Spleen (tissue), 11 donors: ENCODE measurements around the gene PRKCSH. TPM values are rescaled to one million over a fixed set of nuclear protein-coding genes. Genes with fewer than 3 reads are reported as not detected.
A peak's percentile ranks its signal among the peaks of the same experiment; 100 is the strongest.

ENCODE experiments used
- DNase-seq: peaks from one replicate; pipeline ENCODE4 v3.0.0-alpha.2; 2020
- H3K27ac ChIP-seq, 8 donors: fragments of 200-600 bp; sonication (generic) in 7 of 8; 1 replicate in 4 of 8; 2 replicates in 4 of 8; pipeline versions ENCODE4 v1.5.0 to v1.8.0; 2016 to 2021; ENCODE audit warnings: inconsistent platforms in 4 of 8, mild to moderate bottlenecking in 4 of 8, moderate library complexity in 1 of 8
- H3K27me3 ChIP-seq, 7 donors: fragments of 200-600 bp; sonication (generic) in 6 of 7; replicated peaks in 1 of 7; 1 replicate in 4 of 7; 2 replicates in 3 of 7; pipeline versions ENCODE4 v1.5.0 to v1.8.0; 2016 to 2021; ENCODE audit warnings: inconsistent platforms in 3 of 7, mild to moderate bottlenecking in 1 of 7
- H3K36me3 ChIP-seq, 6 donors: fragments of 200-600 bp; sonication (generic) in 5 of 6; 1 replicate in 4 of 6; 2 replicates in 2 of 6; pipeline versions ENCODE4 v1.5.0 to v1.8.0; 2016 to 2021; ENCODE audit warnings: inconsistent platforms in 2 of 6
- H3K4me1 ChIP-seq, 6 donors: fragments of 200-600 bp; sonication (generic) in 5 of 6; 1 replicate in 3 of 6; 2 replicates in 3 of 6; pipeline versions ENCODE4 v1.5.0 to v1.8.0; 2016 to 2021; ENCODE audit warnings: inconsistent platforms in 3 of 6
- H3K4me3 ChIP-seq, 8 donors: fragments of 200-600 bp; sonication (generic) in 7 of 8; 1 replicate in 4 of 8; 2 replicates in 4 of 8; pipeline versions ENCODE4 v1.5.0 to v1.8.0; 2016 to 2021; ENCODE audit warnings: inconsistent platforms in 4 of 8, mild to moderate bottlenecking in 4 of 8, moderate library complexity in 2 of 8
- H3K9me3 ChIP-seq, 8 donors: fragments of 200-600 bp; sonication (generic) in 7 of 8; 1 replicate in 4 of 8; 2 replicates in 4 of 8; pipeline versions ENCODE4 v1.5.0 to v1.8.0; 2016 to 2021; ENCODE audit warnings: inconsistent platforms in 4 of 8
- CTCF ChIP-seq, 11 experiments: fragments of 200-600 bp in 7 of 11; fragments of 450-650 bp in 4 of 11; sonication (generic) in 4 of 11; IDR thresholded peaks in 8 of 11; conservative IDR thresholded peaks in 3 of 11; 1 replicate in 7 of 11; 2 replicates in 4 of 11; pipeline versions ENCODE4 v1.4.0 to v1.8.0; 2016 to 2021; ENCODE audit warnings: antibody characterized with exemption in 11 of 11, inconsistent platforms in 4 of 11, mild to moderate bottlenecking in 1 of 11
- POLR2A ChIP-seq, 3 donors: fragments of 450-650 bp; IDR thresholded peaks; one replicate each; pipeline ENCODE4 v1.5.1; 2017; ENCODE audit warnings: antibody characterized with exemption in 3 of 3, mild to moderate bottlenecking in 1 of 3
- POLR2AphosphoS5 ChIP-seq, 3 donors: sonication (generic); formaldehyde crosslinking; IDR thresholded peaks; one replicate each; pipeline ENCODE4 v1.5.1; 2017; ENCODE audit warnings: antibody characterized with exemption in 3 of 3
- WGBS, 5 donors: extraction: QIAGEN DNeasy Blood & Tissue Kit in 3 of 5; methylation state at CpG; one replicate each; pipeline versions ENCODE4 v1.1.5 to v1.1.7; 2013 to 2018; 5-methylcytosine and 5-hydroxymethylcytosine counted together
- intact Hi-C: fragments of 100-400 bp; cut with DNase I; formaldehyde crosslinking; loops from one replicate; pipeline ENCODE4 v1.15.0; 2023; ENCODE audit warnings: low total_unique reads
- polyA plus RNA-seq, 3 donors: library from polyadenylated mRNA; stranded (reverse); fragments of 200-250 nt; gene quantifications; one replicate each; pipeline ENCODE4 v1.2.1, GENCODE V29; 2013
- total RNA-seq, 7 donors: library from RNA; depleted of rRNA in 3 of 7; stranded (reverse); fragments of >200 nt in 3 of 7; fragmentation: NEBNext Ultra II Directional in 4 of 7; extraction: Animal tissue kit (Norgen Biotek cat#: 25700) in 4 of 7; gene quantifications; one replicate each; pipeline versions ENCODE4 v1.1.0 to v1.2.1, GENCODE V29; 2016 to 2021
- donor health status: healthy with polysubstance abuse.
- donor health status: DM: no; HTN: no; CAD: no; lungs with moderate emphysema.
- donor health status: DM: no; HTN: no; CAD: no.
- donor health status: Bipolar disorder and iron deficiency.
- donor health status: healthy.
- donor health status: DM: no; HTN: no; CAD: no.
- donor health status: DM: yes; HTN: yes; CAD: no.

The PRKCSH gene
- total and polyA plus RNA-seq, 10 donors, result 80.3 to 258 (median 145) TPM

GRCh38 chr19:11435833-11436313 is 438 bp downstream of the PRKCSH start:
- intact Hi-C loops, result loop anchor here (5.0 kb wide), 1 partner anchor 54 kb away; the partner anchor contains the start of gene EPOR
- Histone ChIP-seq H3K4me1 (peaks cover 23 to 42% (median 30%) of the 10 kb centered on the region in 6 donors), H3K27ac (peak overlapping the region; percentile 48 to 91 (median 86)), H3K36me3 (peaks cover 0 to 46% (median 41%) of the 10 kb centered on the region in 6 donors), H3K4me3 (peak overlapping the region; percentile 46 to 93 (median 84)), H3K9me3 (no peaks in the 10 kb centered on the region), H3K27me3 (no peaks in the 10 kb centered on the region)
- TF ChIP-seq CTCF (IDR thresholded peaks at IDR 0.05 in 8 of 11, conservative IDR thresholded peaks at IDR 0.05 in 3 of 11), result no peak
- no peak for TF ChIP-seq POLR2AphosphoS5 (IDR thresholded peaks at IDR 0.05)
- TF ChIP-seq POLR2A (IDR thresholded peaks at IDR 0.05), result no peak
- 3 to 5% (median 4%) methylated on average over 16 to 21 of the region's 21 CpGs for WGBS, 5 donors
- peak; percentile 86 for DNase-seq

- no peaks in the 10 kb centered on the region for H3K27me3 ChIP-seq
- H3K9me3 ChIP-seq, result no peaks in the 10 kb centered on the region
- peaks cover 0 to 67% (median 62%) of the 10 kb centered on the region in 6 donors for H3K36me3 ChIP-seq
- intact Hi-C loops, result loop anchor here (5.0 kb wide), 1 partner anchor 56 kb away; the partner anchor contains the start of gene EPOR
- peak overlapping the region in 5 of 8 donors; percentile 33 to 86 (median 73) for H3K27ac ChIP-seq
- H3K4me1 ChIP-seq, result peaks cover 23 to 51% (median 30%) of the 10 kb centered on the region in 6 donors
- TF ChIP-seq POLR2AphosphoS5 (IDR thresholded peaks at IDR 0.05) (peak in 2 of 3 donors; percentile 53 to 58), POLR2A (IDR thresholded peaks at IDR 0.05) (no peak)
- DNase-seq, result peak; percentile 85
- no peak overlapping the region for H3K4me3 ChIP-seq
- 66 to 85% (median 74%) methylated on average over 9 of the region's 9 CpGs for WGBS, 5 donors
Observed at GRCh38 chr19:11437955-11438354, 2.5 kb downstream of the PRKCSH start.

DNA sequence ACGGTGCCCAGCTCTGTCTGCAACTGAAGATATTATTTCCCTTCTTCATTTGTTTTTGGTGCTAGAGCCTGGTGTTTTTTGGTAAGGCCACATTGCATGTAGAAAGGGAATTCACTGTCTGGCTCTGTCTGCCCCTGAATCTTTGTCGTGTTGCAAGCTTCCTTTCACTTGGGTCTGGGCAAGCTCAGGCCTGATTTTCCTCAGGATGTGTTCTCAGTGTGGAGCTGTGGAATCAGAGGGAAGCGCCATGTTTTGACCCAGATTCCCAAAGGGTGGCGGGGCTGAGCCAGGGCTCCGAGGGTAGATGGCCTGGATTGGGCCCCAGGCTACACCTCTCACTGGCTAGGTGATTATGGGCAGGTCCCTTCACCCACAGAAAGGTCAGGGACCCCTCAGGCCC is 8.6 kb downstream of the PRKCSH start:
- Histone ChIP-seq H3K27me3 (no peaks in the 10 kb centered on the region), H3K4me1 (peaks cover 0 to 30% (median 0%) of the 10 kb centered on the region in 6 donors), H3K9me3 (no peaks in the 10 kb centered on the region), H3K4me3 (no peak overlapping the region), H3K27ac (no peak overlapping the region), H3K36me3 (peaks cover 4 to 100% (median 95%) of the 10 kb centered on the region in 6 donors)
- intact Hi-C loops, result no loop called here
- no peak for DNase-seq
- WGBS, 5 donors, result 84 to 94% (median 88%) methylated on average over 5 of the region's 5 CpGs
- TF ChIP-seq POLR2A (IDR thresholded peaks at IDR 0.05) (no peak), POLR2AphosphoS5 (IDR thresholded peaks at IDR 0.05) (no peak)

GRCh38 chr19:11445141-11445540 is 9.7 kb downstream of the PRKCSH start:
- no peak for DNase-seq
- H3K27ac ChIP-seq, result no peak overlapping the region
- peaks cover 4 to 100% (median 97%) of the 10 kb centered on the region in 6 donors for H3K36me3 ChIP-seq
- WGBS, 5 donors, result 94 to 96% (median 95%) methylated on average over 8 to 13 of the region's 13 CpGs
- H3K4me1 ChIP-seq, result peaks cover 0 to 30% (median 0%) of the 10 kb centered on the region in 6 donors
- H3K9me3 ChIP-seq, result no peaks in the 10 kb centered on the region
- H3K4me3 ChIP-seq, result no peak overlapping the region
- no peaks in the 10 kb centered on the region for H3K27me3 ChIP-seq
- intact Hi-C loops, result no loop called here
- no peak for TF ChIP-seq CTCF (IDR thresholded peaks at IDR 0.05 in 8 of 11, conservative IDR thresholded peaks at IDR 0.05 in 3 of 11)
- TF ChIP-seq POLR2AphosphoS5 (IDR thresholded peaks at IDR 0.05), result no peak
- TF ChIP-seq POLR2A (IDR thresholded peaks at IDR 0.05), result no peak

DNA sequence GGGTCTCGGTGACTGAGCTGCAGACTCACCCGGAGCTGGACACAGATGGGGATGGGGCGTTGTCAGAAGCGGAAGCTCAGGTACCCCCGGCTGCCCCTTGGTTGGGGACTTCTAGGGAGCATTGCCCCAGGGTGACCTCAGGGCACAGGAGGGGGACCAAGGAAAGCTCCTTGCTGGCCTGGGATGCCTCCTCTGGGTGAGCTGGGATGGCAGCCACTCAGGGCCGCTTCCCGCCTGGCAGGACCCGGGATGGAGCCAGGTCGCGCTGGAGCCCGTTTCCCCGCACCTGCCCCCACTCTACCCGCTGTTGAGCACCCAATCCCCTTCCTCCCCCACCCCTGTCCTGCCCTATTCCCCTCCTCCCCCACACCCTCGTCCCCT is 10.8 kb downstream of the PRKCSH start:
- 89 to 95% (median 91%) methylated on average over 10 to 14 of the region's 14 CpGs for WGBS, 5 donors
- no peak overlapping the region for H3K4me3 ChIP-seq
- H3K4me1 ChIP-seq, result peaks cover 0 to 23% (median 0%) of the 10 kb centered on the region in 6 donors
- DNase-seq, result no peak
- H3K9me3 ChIP-seq, result no peaks in the 10 kb centered on the region
- peaks cover 4 to 99% (median 96%) of the 10 kb centered on the region in 6 donors for H3K36me3 ChIP-seq
- H3K27me3 ChIP-seq, result no peaks in the 10 kb centered on the region
- intact Hi-C loops, result no loop called here
- no peak for TF ChIP-seq POLR2AphosphoS5 (IDR thresholded peaks at IDR 0.05)
- no peak for TF ChIP-seq CTCF (IDR thresholded peaks at IDR 0.05 in 8 of 11, conservative IDR thresholded peaks at IDR 0.05 in 3 of 11)
- TF ChIP-seq POLR2A (IDR thresholded peaks at IDR 0.05), result no peak
- peak overlapping the region in 1 of 8 donors; percentile 7 for H3K27ac ChIP-seq
